ENCODE results near the gene CAB39L. TPM values are rescaled to one million over a fixed set of nuclear protein-coding genes. Genes with fewer than 3 reads are reported as not detected.

Gene CAB39L
- total and polyA plus RNA-seq, 4 donors, result 1.8 to 5.1 (median 2.1) TPM

GRCh38 chr13:49298903-49299605, 144.8 kb downstream of the CAB39L start:
- no peak for TF ChIP-seq FOXA2 (IDR thresholded peaks at IDR 0.05)
- TF ChIP-seq, protein P1, sequence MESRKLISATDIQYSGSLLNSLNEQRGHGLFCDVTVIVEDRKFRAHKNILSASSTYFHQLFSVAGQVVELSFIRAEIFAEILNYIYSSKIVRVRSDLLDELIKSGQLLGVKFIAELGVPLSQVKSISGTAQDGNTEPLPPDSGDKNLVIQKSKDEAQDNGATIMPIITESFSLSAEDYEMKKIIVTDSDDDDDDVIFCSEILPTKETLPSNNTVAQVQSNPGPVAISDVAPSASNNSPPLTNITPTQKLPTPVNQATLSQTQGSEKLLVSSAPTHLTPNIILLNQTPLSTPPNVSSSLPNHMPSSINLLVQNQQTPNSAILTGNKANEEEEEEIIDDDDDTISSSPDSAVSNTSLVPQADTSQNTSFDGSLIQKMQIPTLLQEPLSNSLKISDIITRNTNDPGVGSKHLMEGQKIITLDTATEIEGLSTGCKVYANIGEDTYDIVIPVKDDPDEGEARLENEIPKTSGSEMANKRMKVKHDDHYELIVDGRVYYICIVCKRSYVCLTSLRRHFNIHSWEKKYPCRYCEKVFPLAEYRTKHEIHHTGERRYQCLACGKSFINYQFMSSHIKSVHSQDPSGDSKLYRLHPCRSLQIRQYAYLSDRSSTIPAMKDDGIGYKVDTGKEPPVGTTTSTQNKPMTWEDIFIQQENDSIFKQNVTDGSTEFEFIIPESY (IDR thresholded peaks at IDR 0.05), result no peak
- TF ChIP-seq MAX (IDR thresholded peaks at IDR 0.05), result no peak
- no peak for TF ChIP-seq EGR1 (IDR thresholded peaks at IDR 0.05; ENCODE audit: low read depth in 2 of 2)
- TF ChIP-seq, protein P2, sequence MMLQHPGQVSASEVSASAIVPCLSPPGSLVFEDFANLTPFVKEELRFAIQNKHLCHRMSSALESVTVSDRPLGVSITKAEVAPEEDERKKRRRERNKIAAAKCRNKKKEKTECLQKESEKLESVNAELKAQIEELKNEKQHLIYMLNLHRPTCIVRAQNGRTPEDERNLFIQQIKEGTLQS (IDR thresholded peaks at IDR 0.05), result no peak
- TF ChIP-seq GABPA (IDR thresholded peaks at IDR 0.05 in 1 of 2, conservative IDR thresholded peaks at IDR 0.05 in 1 of 2), result no peak
- TF ChIP-seq FOXA1 (IDR thresholded peaks at IDR 0.05), result no peak
- TF ChIP-seq, protein P3, sequence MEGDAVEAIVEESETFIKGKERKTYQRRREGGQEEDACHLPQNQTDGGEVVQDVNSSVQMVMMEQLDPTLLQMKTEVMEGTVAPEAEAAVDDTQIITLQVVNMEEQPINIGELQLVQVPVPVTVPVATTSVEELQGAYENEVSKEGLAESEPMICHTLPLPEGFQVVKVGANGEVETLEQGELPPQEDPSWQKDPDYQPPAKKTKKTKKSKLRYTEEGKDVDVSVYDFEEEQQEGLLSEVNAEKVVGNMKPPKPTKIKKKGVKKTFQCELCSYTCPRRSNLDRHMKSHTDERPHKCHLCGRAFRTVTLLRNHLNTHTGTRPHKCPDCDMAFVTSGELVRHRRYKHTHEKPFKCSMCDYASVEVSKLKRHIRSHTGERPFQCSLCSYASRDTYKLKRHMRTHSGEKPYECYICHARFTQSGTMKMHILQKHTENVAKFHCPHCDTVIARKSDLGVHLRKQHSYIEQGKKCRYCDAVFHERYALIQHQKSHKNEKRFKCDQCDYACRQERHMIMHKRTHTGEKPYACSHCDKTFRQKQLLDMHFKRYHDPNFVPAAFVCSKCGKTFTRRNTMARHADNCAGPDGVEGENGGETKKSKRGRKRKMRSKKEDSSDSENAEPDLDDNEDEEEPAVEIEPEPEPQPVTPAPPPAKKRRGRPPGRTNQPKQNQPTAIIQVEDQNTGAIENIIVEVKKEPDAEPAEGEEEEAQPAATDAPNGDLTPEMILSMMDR (IDR thresholded peaks at IDR 0.05; ENCODE audit: low read depth, low read length, missing input control), result no peak
- no peaks in the 10 kb centered on the region for H3K36me3 ChIP-seq (ENCODE audit: control insufficient read depth in 4 of 4, insufficient read depth in 3 of 4, low read depth in 1 of 4, low read length in 3 of 4)
- no peaks in the 10 kb centered on the region for H3K9me3 ChIP-seq (ENCODE audit: control insufficient read depth in 4 of 4, low read length in 3 of 4)
- 86% methylated on average over 7 of the region's 7 CpGs for WGBS
- H3K4me3 ChIP-seq (ENCODE audit: low read depth in 1 of 3, low read length in 3 of 3), result no peak overlapping the region
- H3K4me1 ChIP-seq (ENCODE audit: control insufficient read depth in 4 of 4, insufficient read depth in 4 of 4, low read length in 3 of 4), result peaks cover 0 to 14% (median 5%) of the 10 kb centered on the region in 4 donors
- no peak overlapping the region for H3K27ac ChIP-seq (ENCODE audit: low read depth in 1 of 2, low read length in 2 of 2)
- H3K9ac ChIP-seq (ENCODE audit: low read depth in 1 of 2, low read length in 2 of 2), result no peak overlapping the region
- no peak for DNase-seq (ENCODE audit: low spot score)
- H3K27me3 ChIP-seq (ENCODE audit: control insufficient read depth in 4 of 4, insufficient read depth in 4 of 4, low read length in 3 of 4), result no peaks in the 10 kb centered on the region

DNA sequence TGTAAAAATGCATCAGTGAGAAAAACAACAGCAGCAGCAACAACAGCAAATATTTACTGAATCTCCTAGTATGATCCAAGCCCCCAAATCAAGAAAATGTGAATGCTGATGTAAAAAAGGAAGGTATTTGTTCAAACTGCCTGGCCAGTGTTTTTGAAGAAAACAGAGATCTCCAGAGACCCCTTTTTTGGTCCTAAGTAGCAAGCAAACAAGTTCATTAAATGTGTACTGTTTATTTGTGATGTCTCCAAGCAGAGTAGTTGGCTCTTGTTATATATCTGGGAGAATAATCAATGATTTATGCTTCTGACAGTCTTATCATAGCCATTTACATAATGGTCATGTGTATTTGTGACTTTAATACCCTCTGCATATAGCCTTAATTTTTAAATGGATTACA, 145.4 kb downstream of the CAB39L start:
- no peak for TF ChIP-seq JUND (IDR thresholded peaks at IDR 0.05)
- TF ChIP-seq TAF1 (conservative IDR thresholded peaks at IDR 0.05), result no peak
- TF ChIP-seq YY1 (IDR thresholded peaks at IDR 0.05), result no peak
- no peak for TF ChIP-seq GABPA (IDR thresholded peaks at IDR 0.05 in 1 of 2, conservative IDR thresholded peaks at IDR 0.05 in 1 of 2)
- TF ChIP-seq FOXA1 (IDR thresholded peaks at IDR 0.05), result no peak
- TF ChIP-seq, protein P2 (IDR thresholded peaks at IDR 0.05), result no peak
- TF ChIP-seq, protein P4, sequence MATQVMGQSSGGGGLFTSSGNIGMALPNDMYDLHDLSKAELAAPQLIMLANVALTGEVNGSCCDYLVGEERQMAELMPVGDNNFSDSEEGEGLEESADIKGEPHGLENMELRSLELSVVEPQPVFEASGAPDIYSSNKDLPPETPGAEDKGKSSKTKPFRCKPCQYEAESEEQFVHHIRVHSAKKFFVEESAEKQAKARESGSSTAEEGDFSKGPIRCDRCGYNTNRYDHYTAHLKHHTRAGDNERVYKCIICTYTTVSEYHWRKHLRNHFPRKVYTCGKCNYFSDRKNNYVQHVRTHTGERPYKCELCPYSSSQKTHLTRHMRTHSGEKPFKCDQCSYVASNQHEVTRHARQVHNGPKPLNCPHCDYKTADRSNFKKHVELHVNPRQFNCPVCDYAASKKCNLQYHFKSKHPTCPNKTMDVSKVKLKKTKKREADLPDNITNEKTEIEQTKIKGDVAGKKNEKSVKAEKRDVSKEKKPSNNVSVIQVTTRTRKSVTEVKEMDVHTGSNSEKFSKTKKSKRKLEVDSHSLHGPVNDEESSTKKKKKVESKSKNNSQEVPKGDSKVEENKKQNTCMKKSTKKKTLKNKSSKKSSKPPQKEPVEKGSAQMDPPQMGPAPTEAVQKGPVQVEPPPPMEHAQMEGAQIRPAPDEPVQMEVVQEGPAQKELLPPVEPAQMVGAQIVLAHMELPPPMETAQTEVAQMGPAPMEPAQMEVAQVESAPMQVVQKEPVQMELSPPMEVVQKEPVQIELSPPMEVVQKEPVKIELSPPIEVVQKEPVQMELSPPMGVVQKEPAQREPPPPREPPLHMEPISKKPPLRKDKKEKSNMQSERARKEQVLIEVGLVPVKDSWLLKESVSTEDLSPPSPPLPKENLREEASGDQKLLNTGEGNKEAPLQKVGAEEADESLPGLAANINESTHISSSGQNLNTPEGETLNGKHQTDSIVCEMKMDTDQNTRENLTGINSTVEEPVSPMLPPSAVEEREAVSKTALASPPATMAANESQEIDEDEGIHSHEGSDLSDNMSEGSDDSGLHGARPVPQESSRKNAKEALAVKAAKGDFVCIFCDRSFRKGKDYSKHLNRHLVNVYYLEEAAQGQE (IDR thresholded peaks at IDR 0.05), result no peak
- TF ChIP-seq HNF4A (conservative IDR thresholded peaks at IDR 0.05), result no peak
- TF ChIP-seq, protein P3 (IDR thresholded peaks at IDR 0.05; ENCODE audit: low read depth, low read length, missing input control), result no peak
- TF ChIP-seq NR2F2 (IDR thresholded peaks at IDR 0.05), result no peak
- TF ChIP-seq, protein P1 (IDR thresholded peaks at IDR 0.05), result no peak
- TF ChIP-seq RAD21 (IDR thresholded peaks at IDR 0.05), result no peak
- no peak for TF ChIP-seq EGR1 (IDR thresholded peaks at IDR 0.05; ENCODE audit: low read depth in 2 of 2)
- TF ChIP-seq RXRA (IDR thresholded peaks at IDR 0.05), result no peak
- TF ChIP-seq FOXA2 (IDR thresholded peaks at IDR 0.05), result no peak
- no peak for DNase-seq (ENCODE audit: low spot score)
- Histone ChIP-seq H3K27ac (ENCODE audit: low read depth in 1 of 2, low read length in 2 of 2) (no peak overlapping the region), H3K9ac (ENCODE audit: low read depth in 1 of 2, low read length in 2 of 2) (no peak overlapping the region), H3K36me3 (ENCODE audit: control insufficient read depth in 4 of 4, insufficient read depth in 3 of 4, low read depth in 1 of 4, low read length in 3 of 4) (no peaks in the 10 kb centered on the region), H3K4me3 (ENCODE audit: low read depth in 1 of 3, low read length in 3 of 3) (no peak overlapping the region), H3K27me3 (ENCODE audit: control insufficient read depth in 4 of 4, insufficient read depth in 4 of 4, low read length in 3 of 4) (no peaks in the 10 kb centered on the region), H3K9me3 (ENCODE audit: control insufficient read depth in 4 of 4, low read length in 3 of 4) (no peaks in the 10 kb centered on the region), H3K4me1 (ENCODE audit: control insufficient read depth in 4 of 4, insufficient read depth in 4 of 4, low read length in 3 of 4) (peaks cover 0 to 9% (median 3%) of the 10 kb centered on the region in 4 donors)

Data from liver (tissue), 9 donors.